ENCODE data around the gene RPL12.

The RPL12 gene

DNA sequence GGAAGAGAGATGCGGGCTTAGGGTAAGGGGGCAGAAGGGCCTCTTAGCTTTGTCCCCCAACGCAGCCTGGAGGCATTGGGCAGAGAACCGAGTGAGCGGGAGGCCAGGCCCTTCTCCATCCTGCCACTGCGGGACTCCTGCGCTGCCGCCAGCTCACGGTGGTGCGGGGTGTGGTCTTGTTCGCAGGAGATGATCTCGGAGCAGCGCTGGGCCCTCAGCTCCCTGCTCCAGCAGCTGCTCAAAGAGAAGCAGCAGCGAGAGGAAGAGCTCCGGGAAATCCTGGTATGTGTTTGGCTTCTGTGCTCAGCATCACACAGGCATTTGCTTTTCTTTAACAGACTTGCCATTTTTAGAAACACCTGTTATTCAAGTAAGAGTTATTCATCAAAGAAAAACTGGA is 41.4 kb upstream of the RPL12 start:
- Histone ChIP-seq H3K4me2 (ENCODE audit: low read length) (no peak overlapping the region), H3K36me3 (ENCODE audit: control insufficient read depth, low read length) (no peaks in the 10 kb centered on the region; the same call in 1 of the 2 replicates), H3K4me3 (ENCODE audit: low read length) (no peak overlapping the region), H4K20me1 (ENCODE audit: control insufficient read depth, insufficient read depth, low read depth, low read length) (no peaks in the 10 kb centered on the region), H3K4me1 (ENCODE audit: control insufficient read depth, low read length) (no peaks in the 10 kb centered on the region), H3F3A (ENCODE audit: control insufficient read depth, insufficient read depth) (no peaks in the 10 kb centered on the region), H3K27ac (ENCODE audit: low read depth, low read length) (no peak overlapping the region), H3K27me3 (ENCODE audit: control insufficient read depth, low read length) (no peaks in the 10 kb centered on the region), H3K9me2 (replicated peaks; ENCODE audit: control insufficient read depth, low read length) (no peaks in the 10 kb centered on the region), H3K79me2 (ENCODE audit: control insufficient read depth, low read length) (no peaks in the 10 kb centered on the region), H3K9me3 (ENCODE audit: control insufficient read depth, insufficient read depth, low read length) (no peaks in the 10 kb centered on the region)
- TF ChIP-seq, protein P1, sequence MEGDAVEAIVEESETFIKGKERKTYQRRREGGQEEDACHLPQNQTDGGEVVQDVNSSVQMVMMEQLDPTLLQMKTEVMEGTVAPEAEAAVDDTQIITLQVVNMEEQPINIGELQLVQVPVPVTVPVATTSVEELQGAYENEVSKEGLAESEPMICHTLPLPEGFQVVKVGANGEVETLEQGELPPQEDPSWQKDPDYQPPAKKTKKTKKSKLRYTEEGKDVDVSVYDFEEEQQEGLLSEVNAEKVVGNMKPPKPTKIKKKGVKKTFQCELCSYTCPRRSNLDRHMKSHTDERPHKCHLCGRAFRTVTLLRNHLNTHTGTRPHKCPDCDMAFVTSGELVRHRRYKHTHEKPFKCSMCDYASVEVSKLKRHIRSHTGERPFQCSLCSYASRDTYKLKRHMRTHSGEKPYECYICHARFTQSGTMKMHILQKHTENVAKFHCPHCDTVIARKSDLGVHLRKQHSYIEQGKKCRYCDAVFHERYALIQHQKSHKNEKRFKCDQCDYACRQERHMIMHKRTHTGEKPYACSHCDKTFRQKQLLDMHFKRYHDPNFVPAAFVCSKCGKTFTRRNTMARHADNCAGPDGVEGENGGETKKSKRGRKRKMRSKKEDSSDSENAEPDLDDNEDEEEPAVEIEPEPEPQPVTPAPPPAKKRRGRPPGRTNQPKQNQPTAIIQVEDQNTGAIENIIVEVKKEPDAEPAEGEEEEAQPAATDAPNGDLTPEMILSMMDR (IDR thresholded peaks at IDR 0.05; ENCODE audit: low read depth, low read length, poor library complexity, severe bottlenecking), result no peak
- no peak for TF ChIP-seq EZH2phosphoT487 (IDR thresholded peaks at IDR 0.05; ENCODE audit: borderline replicate concordance, low read length)

DNA sequence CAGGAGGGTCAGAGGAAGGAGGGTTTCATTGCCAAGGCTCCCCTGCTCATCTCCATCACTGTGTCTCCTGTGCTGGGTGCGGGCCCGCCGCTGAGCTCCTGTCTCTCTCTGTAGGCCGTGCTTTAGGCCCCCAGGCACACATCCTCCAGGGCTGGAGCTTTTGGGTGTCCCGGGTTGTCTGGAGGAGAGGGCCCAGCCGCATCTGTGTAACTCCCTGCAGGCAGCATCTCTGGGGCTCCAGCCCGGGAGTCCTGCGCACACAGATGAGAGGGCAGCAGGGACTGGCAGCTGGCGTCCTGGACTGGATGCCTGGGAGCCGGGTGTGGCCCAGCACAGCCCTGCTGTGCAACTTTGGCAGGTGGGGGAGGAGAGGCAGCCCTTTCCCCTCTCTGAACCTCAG is 40.3 kb upstream of the RPL12 start:
- Histone ChIP-seq H3K9me3 (ENCODE audit: control insufficient read depth, insufficient read depth, low read length) (no peaks in the 10 kb centered on the region), H3K4me1 (ENCODE audit: control insufficient read depth, low read length) (no peaks in the 10 kb centered on the region), H3K79me2 (ENCODE audit: control insufficient read depth, low read length) (no peaks in the 10 kb centered on the region), H3K4me2 (ENCODE audit: low read length) (no peak overlapping the region), H3K4me3 (ENCODE audit: low read length) (no peak overlapping the region), H3K27me3 (ENCODE audit: control insufficient read depth, low read length) (no peaks in the 10 kb centered on the region), H3K27ac (ENCODE audit: low read depth, low read length) (no peak overlapping the region), H3F3A (ENCODE audit: control insufficient read depth, insufficient read depth) (no peaks in the 10 kb centered on the region), H3K9me2 (replicated peaks; ENCODE audit: control insufficient read depth, low read length) (no peaks in the 10 kb centered on the region), H3K36me3 (ENCODE audit: control insufficient read depth, low read length) (no peaks in the 10 kb centered on the region; the same call in 1 of the 2 replicates), H4K20me1 (ENCODE audit: control insufficient read depth, insufficient read depth, low read depth, low read length) (no peaks in the 10 kb centered on the region)
- TF ChIP-seq, protein P1 (IDR thresholded peaks at IDR 0.05; ENCODE audit: low read depth, low read length, poor library complexity, severe bottlenecking), result no peak
- TF ChIP-seq EZH2phosphoT487 (IDR thresholded peaks at IDR 0.05; ENCODE audit: borderline replicate concordance, low read length), result no peak

DNA sequence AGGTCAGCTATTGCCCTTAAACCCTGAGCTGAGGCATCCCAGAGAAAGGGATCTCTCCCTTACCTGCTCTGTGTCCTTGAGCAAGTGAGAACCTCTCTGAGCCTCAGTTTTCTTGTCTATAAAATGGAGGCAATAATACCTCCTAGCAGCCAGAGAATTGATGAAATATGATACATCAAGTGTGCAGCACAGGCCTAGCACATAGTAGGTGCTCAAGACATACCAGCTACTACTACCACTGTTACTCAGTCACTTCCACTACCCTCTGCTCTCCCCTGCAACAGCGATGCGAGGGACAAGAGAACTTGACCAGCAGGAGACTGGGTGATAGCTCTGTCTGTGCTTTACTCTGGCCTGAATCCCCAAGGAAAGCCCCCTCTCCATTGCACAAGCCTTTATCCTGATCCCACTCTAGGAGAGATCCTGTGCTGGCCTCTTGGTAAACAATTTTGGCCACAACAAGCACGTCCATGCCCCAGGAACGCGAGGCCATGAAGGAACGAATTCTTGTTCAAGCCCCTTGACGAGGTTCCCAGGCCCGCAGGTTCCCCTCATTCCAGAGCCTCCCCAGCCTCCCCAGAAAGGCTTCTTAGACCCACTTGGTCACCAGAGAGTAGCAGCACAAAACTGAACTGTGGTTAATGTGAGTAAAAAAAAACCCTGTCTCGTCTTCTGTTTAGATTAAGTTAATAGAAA is 39.5 kb upstream of the RPL12 start:
- H4K20me1 ChIP-seq (ENCODE audit: control insufficient read depth, insufficient read depth, low read depth, low read length), result no peaks in the 10 kb centered on the region

More for the DNA sequence above, 39.5 kb upstream of the RPL12 start:
- H3K79me2 ChIP-seq (ENCODE audit: control insufficient read depth, low read length), result no peaks in the 10 kb centered on the region
- H3K9me3 ChIP-seq (ENCODE audit: control insufficient read depth, insufficient read depth, low read length), result no peaks in the 10 kb centered on the region
- no peaks in the 10 kb centered on the region for H3F3A ChIP-seq (ENCODE audit: control insufficient read depth, insufficient read depth)
- H3K27me3 ChIP-seq (ENCODE audit: control insufficient read depth, low read length), result no peaks in the 10 kb centered on the region
- H3K4me3 ChIP-seq (ENCODE audit: low read length), result no peak overlapping the region
- H3K4me2 ChIP-seq (ENCODE audit: low read length), result no peak overlapping the region
- no peaks in the 10 kb centered on the region for H3K4me1 ChIP-seq (ENCODE audit: control insufficient read depth, low read length)
- H3K36me3 ChIP-seq (ENCODE audit: control insufficient read depth, low read length), result no peaks in the 10 kb centered on the region; the same call in 1 of the 2 replicates
- H3K9me2 ChIP-seq (replicated peaks; ENCODE audit: control insufficient read depth, low read length), result no peaks in the 10 kb centered on the region
- TF ChIP-seq, protein P1 (IDR thresholded peaks at IDR 0.05; ENCODE audit: low read depth, low read length, poor library complexity, severe bottlenecking), result no peak
- no peak for TF ChIP-seq EZH2phosphoT487 (IDR thresholded peaks at IDR 0.05; ENCODE audit: borderline replicate concordance, low read length)
- H3K27ac ChIP-seq (ENCODE audit: low read depth, low read length), result no peak overlapping the region
